ENCODE data around the gene ROCK1. TPM values are rescaled to one million over a fixed set of nuclear protein-coding genes. Genes with fewer than 3 reads are reported as not detected.

Gene ROCK1
- total RNA-seq, 1 experiment from 2014 or later: 36.2 TPM

- in situ Hi-C loops (cut with HindIII; ENCODE audit: low pct_unique_long_range_greater_than_20kb, low sequenced_read_pairs) (no loop called here), intact Hi-C loops (cut with micrococcal nuclease; ENCODE audit: unreplicated experiment) (loop anchor here (5.0 to 10.0 kb wide), 2 partner anchors 42 to 170 kb away; no protein-coding TSS in a partner anchor)
- ATAC-seq: no peak
- Histone ChIP-seq H3K4me3 (ENCODE audit: low read depth in 2 of 2, low read length in 2 of 2) (no peak overlapping the region), H3K9me3 (ENCODE audit: control insufficient read depth, insufficient read depth, low read depth, low read length) (no peaks in the 10 kb centered on the region), H3K4me1 (ENCODE audit: control insufficient read depth, insufficient read depth, low read length) (no peaks in the 10 kb centered on the region), H3K27me3 (ENCODE audit: control insufficient read depth, insufficient read depth, low read length) (no peaks in the 10 kb centered on the region), H3K27ac (ENCODE audit: low read length) (no peak overlapping the region), H3K36me3 (ENCODE audit: control insufficient read depth, insufficient read depth, low read length) (peaks cover 12% of the 10 kb centered on the region; the same call in 1 of the 2 replicates)
- ChIA-PET CTCF (no interaction called here), POLR2A (interaction anchor here (0.5 kb wide), 1 partner anchor 26 kb away, joined by 6 read pairs; no protein-coding TSS in a partner anchor)
- DNase-seq (ENCODE audit: low read depth, low spot score): no peak
- no peak for TF ChIP-seq REST (IDR thresholded peaks at IDR 0.05; ENCODE audit: insufficient read depth in 1 of 2, low read depth in 2 of 2, low read length in 1 of 2)
- no peak for TF ChIP-seq TCF7L2 (IDR thresholded peaks at IDR 0.05; ENCODE audit: low read depth, low read length)
- TF ChIP-seq CTCF (IDR thresholded peaks at IDR 0.05): no peak
- TF ChIP-seq POLR2AphosphoS5 (IDR thresholded peaks at IDR 0.05; ENCODE audit: low read depth, low read length): no peak
- TF ChIP-seq SIN3A (IDR thresholded peaks at IDR 0.05; ENCODE audit: borderline replicate concordance, insufficient read depth, low read depth, low read length): no peak
- no TSS peak for BruUV-seq (replicated peaks)
Measured at GRCh38 chr18:21004726-21005125, 106.9 kb downstream of the ROCK1 start.

- ATAC-seq: 0 out of 2 replicates have a peak, but pooled peaks have one; percentile 42
- in situ Hi-C loops (cut with HindIII; ENCODE audit: low pct_unique_long_range_greater_than_20kb, low sequenced_read_pairs): no loop called here
- TF ChIP-seq REST (IDR thresholded peaks at IDR 0.05; ENCODE audit: insufficient read depth in 1 of 2, low read depth in 2 of 2, low read length in 1 of 2) (no peak), SIN3A (IDR thresholded peaks at IDR 0.05; ENCODE audit: borderline replicate concordance, insufficient read depth, low read depth, low read length) (no peak), POLR2AphosphoS5 (IDR thresholded peaks at IDR 0.05; ENCODE audit: low read depth, low read length) (no peak), TCF7L2 (IDR thresholded peaks at IDR 0.05; ENCODE audit: low read depth, low read length) (no peak), CTCF (IDR thresholded peaks at IDR 0.05) (no peak)
- H3K4me3 ChIP-seq (ENCODE audit: low read depth in 2 of 2, low read length in 2 of 2): no peak overlapping the region
- H3K36me3 ChIP-seq (ENCODE audit: control insufficient read depth, insufficient read depth, low read length): peaks cover 2% of the 10 kb centered on the region; the same call in 1 of the 2 replicates
- DNase-seq (ENCODE audit: low read depth, low spot score): no peak
- intact Hi-C loops (cut with micrococcal nuclease; ENCODE audit: unreplicated experiment): loop anchor here (5.0 to 10.0 kb wide), 2 partner anchors 38 to 174 kb away; no protein-coding TSS in a partner anchor
- ChIA-PET CTCF (no interaction called here), POLR2A (no interaction called here)
- H3K4me1 ChIP-seq (ENCODE audit: control insufficient read depth, insufficient read depth, low read length): no peaks in the 10 kb centered on the region
- BruUV-seq (replicated peaks): no TSS peak
- no peaks in the 10 kb centered on the region for H3K9me3 ChIP-seq (ENCODE audit: control insufficient read depth, insufficient read depth, low read depth, low read length)
- H3K27ac ChIP-seq (ENCODE audit: low read length): no peak overlapping the region
- no peaks in the 10 kb centered on the region for H3K27me3 ChIP-seq (ENCODE audit: control insufficient read depth, insufficient read depth, low read length)
Measured at GRCh38 chr18:21000667-21001066, 110.9 kb downstream of the ROCK1 start.

Data from Panc1 (cell line).